Right cardiac atrium (tissue), 5 donors: Measurements from ENCODE around the gene ARFGEF2. TPM values are rescaled to one million over a fixed set of nuclear protein-coding genes. Genes with fewer than 3 reads are reported as not detected.
A peak's percentile ranks its signal among the peaks of the same experiment; 100 is the strongest.

Source experiments
- ATAC-seq, 2 donors: fragments of 200-7000 bp; cut with Tn5 transposase; one replicate each; pipeline versions ENCODE4 v1.8.0 to v1.9.1; 2020; ENCODE audit warnings: moderate library complexity in 2 of 2, mild to moderate bottlenecking in 1 of 2
- DNase-seq, 3 donors: peaks; one replicate each; pipeline ENCODE4 v3.0.0-alpha.2; 2020
- H3K27ac ChIP-seq: one replicate; pipeline ENCODE4 v1.5.1; 2013; ENCODE audit warnings: mild to moderate bottlenecking, low read length, control low read depth, moderate library complexity
- H3K27me3 ChIP-seq: one replicate; pipeline ENCODE4 v1.6.1; 2013; ENCODE audit not compliant: control insufficient read depth, insufficient read depth
- H3K4me1 ChIP-seq: one replicate; pipeline ENCODE4 v1.6.1; 2013; ENCODE audit warnings: low read length; ENCODE audit not compliant: control insufficient read depth, insufficient read depth
- H3K4me3 ChIP-seq: one replicate; pipeline ENCODE4 v1.5.1; 2013; ENCODE audit warnings: low read length, control low read depth
- H3K9me3 ChIP-seq: one replicate; pipeline ENCODE4 v1.6.1; 2013; ENCODE audit warnings: low read length; ENCODE audit not compliant: control insufficient read depth
- WGBS: extraction: QIAGEN DNeasy Blood & Tissue Kit; methylation state at CpG from one replicate; pipeline ENCODE4 v1.1.7; 2013; 5-methylcytosine and 5-hydroxymethylcytosine counted together
- intact Hi-C, 4 donors: fragments of 100-400 bp; cut with DNase I; formaldehyde crosslinking; loops; one replicate each; pipeline versions ENCODE4 v1.11.0 to v1.14.0; 2022 to 2023
- polyA plus RNA-seq: library from polyadenylated mRNA; stranded (reverse); fragments of 200-250 nt; gene quantifications from one replicate; pipeline ENCODE4 v1.2.3, GENCODE V29; 2013
- total RNA-seq, 4 donors: library from RNA; stranded (reverse); fragmentation: NEBNext Ultra II Directional; extraction: Animal tissue kit (Norgen Biotek cat#: 25700); gene quantifications; one replicate each; pipeline ENCODE4 v1.2.1, GENCODE V29; 2021
- donor health status: healthy with polysubstance abuse.
- donor health status: DM: no; HTN: yes; CAD: no.
- donor health status: DM: no; HTN: no; CAD: no.
- donor health status: DM: no; HTN: yes; CAD: no; lungs with severe emphysema.
- donor health status: DM: yes; HTN: yes; CAD: no.

The ARFGEF2 gene
- total and polyA plus RNA-seq, 5 donors, result 10.8 to 44.1 (median 38.0) TPM

- intact Hi-C loops, result no loop called here
These were observed 2.1 kb upstream of the ARFGEF2 start for GRCh38 chr20:48919336-48919881.

GRCh38 chr20:48919882-48920526 is 1.5 kb upstream of the ARFGEF2 start:
- H3K9me3 ChIP-seq, result no peaks in the 10 kb centered on the region
- no peaks in the 10 kb centered on the region for H3K27me3 ChIP-seq
- intact Hi-C loops, result no loop called here
- WGBS, result 62% methylated on average over 5 of the region's 5 CpGs
- no peak for ATAC-seq
- peaks cover 2% of the 10 kb centered on the region for H3K4me1 ChIP-seq
- DNase-seq, result no peak
- H3K27ac ChIP-seq, result no peak overlapping the region
- no peak overlapping the region for H3K4me3 ChIP-seq

More at GRCh38 chr20:48919336-48919881, 2.1 kb upstream of the ARFGEF2 start:
- H3K9me3 ChIP-seq, result no peaks in the 10 kb centered on the region
- 72% methylated on average over 6 of the region's 6 CpGs for WGBS
- no peak for ATAC-seq
- DNase-seq, result no peak
- H3K4me1 ChIP-seq, result peaks cover 2% of the 10 kb centered on the region
- H3K27me3 ChIP-seq, result no peaks in the 10 kb centered on the region
- H3K27ac ChIP-seq, result no peak overlapping the region
- no peak overlapping the region for H3K4me3 ChIP-seq

- ATAC-seq (no peak), DNase-seq (peak in 1 of 3 donors; percentile 68)
- peaks cover 2% of the 10 kb centered on the region for H3K4me1 ChIP-seq
- peak overlapping the region; percentile 64 for H3K4me3 ChIP-seq
- H3K27ac ChIP-seq, result peak overlapping the region; percentile 63
- H3K27me3 ChIP-seq, result no peaks in the 10 kb centered on the region
- intact Hi-C loops, result no loop called here
- H3K9me3 ChIP-seq, result no peaks in the 10 kb centered on the region
- 36% methylated on average over 10 of the region's 10 CpGs for WGBS
These were observed 864 bp upstream of the ARFGEF2 start for GRCh38 chr20:48920527-48921167.

GRCh38 chr20:48921883-48922820 is 641 bp downstream of the ARFGEF2 start:
- Histone ChIP-seq H3K4me3 (peak overlapping the region; percentile 64), H3K9me3 (no peaks in the 10 kb centered on the region), H3K27ac (peak overlapping the region; percentile 81), H3K27me3 (no peaks in the 10 kb centered on the region), H3K4me1 (peaks cover 2% of the 10 kb centered on the region)
- intact Hi-C loops, result no loop called here
- DNase-seq, result peak; percentile 61 to 82 (median 82)
- ATAC-seq, result peak; percentile 67 to 73
- 9% methylated on average over 34 of the region's 34 CpGs for WGBS

GRCh38 chr20:48923149-48923718 is 1.7 kb downstream of the ARFGEF2 start:
- Histone ChIP-seq H3K4me3 (peak overlapping the region; percentile 64), H3K27ac (peak overlapping the region; percentile 52), H3K4me1 (peaks cover 2% of the 10 kb centered on the region), H3K9me3 (no peaks in the 10 kb centered on the region), H3K27me3 (no peaks in the 10 kb centered on the region)
- ATAC-seq (no peak), DNase-seq (no peak)
- 15% methylated on average over 4 of the region's 4 CpGs for WGBS
- intact Hi-C loops, result no loop called here

- Histone ChIP-seq H3K4me1 (peaks cover 7% of the 10 kb centered on the region), H3K9me3 (no peaks in the 10 kb centered on the region), H3K27ac (peak overlapping the region; percentile 42), H3K27me3 (no peaks in the 10 kb centered on the region), H3K4me3 (no peak overlapping the region)
- ATAC-seq (no peak), DNase-seq (no peak)
- intact Hi-C loops, result no loop called here
- WGBS, result 55% methylated on average over 3 of the region's 3 CpGs
These were observed 3.2 kb downstream of the ARFGEF2 start for GRCh38 chr20:48924756-48925109.

GRCh38 chr20:48926267-48926666 is 4.8 kb downstream of the ARFGEF2 start:
- H3K4me1 ChIP-seq, result peaks cover 16% of the 10 kb centered on the region
- H3K27me3 ChIP-seq, result no peaks in the 10 kb centered on the region
- 96% methylated on average over 3 of the region's 3 CpGs for WGBS
- no peak for DNase-seq
- no peak overlapping the region for H3K4me3 ChIP-seq
- no peak overlapping the region for H3K27ac ChIP-seq
- intact Hi-C loops, result no loop called here
- ATAC-seq, result no peak
- no peaks in the 10 kb centered on the region for H3K9me3 ChIP-seq

GRCh38 chr20:48926821-48927220 is 5.3 kb downstream of the ARFGEF2 start:
- intact Hi-C loops, result no loop called here
- WGBS, result 62% methylated on average over 3 of the region's 3 CpGs
- no peak overlapping the region for H3K27ac ChIP-seq
- H3K9me3 ChIP-seq, result no peaks in the 10 kb centered on the region
- ATAC-seq (no peak), DNase-seq (no peak)
- H3K4me1 ChIP-seq, result peaks cover 16% of the 10 kb centered on the region
- no peaks in the 10 kb centered on the region for H3K27me3 ChIP-seq
- no peak overlapping the region for H3K4me3 ChIP-seq

GRCh38 chr20:48928832-48929725 is 7.6 kb downstream of the ARFGEF2 start:
- no peaks in the 10 kb centered on the region for H3K27me3 ChIP-seq
- ATAC-seq (peak; percentile 73 to 76), DNase-seq (no peak)
- intact Hi-C loops, result no loop called here
- H3K27ac ChIP-seq, result peak overlapping the region; percentile 69
- no peaks in the 10 kb centered on the region for H3K9me3 ChIP-seq
- WGBS, result 43% methylated on average over 3 of the region's 3 CpGs
- H3K4me3 ChIP-seq, result no peak overlapping the region
- peaks cover 16% of the 10 kb centered on the region for H3K4me1 ChIP-seq

- WGBS, result 69% methylated on average over 6 of the region's 6 CpGs
- Histone ChIP-seq H3K27me3 (no peaks in the 10 kb centered on the region), H3K4me1 (peaks cover 16% of the 10 kb centered on the region), H3K9me3 (no peaks in the 10 kb centered on the region), H3K4me3 (no peak overlapping the region), H3K27ac (peak overlapping the region; percentile 65)
- intact Hi-C loops, result no loop called here
- ATAC-seq (peak in 1 of 2 donors; percentile 11), DNase-seq (no peak)
These were observed 8.5 kb downstream of the ARFGEF2 start for GRCh38 chr20:48930035-48930434.
